Endodermal cell (in vitro differentiated cells): ENCODE data around the gene BCORL1. TPM values are rescaled to one million over a fixed set of nuclear protein-coding genes. Genes with fewer than 3 reads are reported as not detected.

Source experiments
- DNase-seq: peaks from one replicate; pipeline ENCODE4 v3.0.0-alpha.2; 2017
- H3K27ac ChIP-seq: 2 replicates; pipeline ENCODE4 v1.5.1; 2013; ENCODE audit warnings: mild to moderate bottlenecking, low read depth, low read length, moderate library complexity
- H3K27me3 ChIP-seq: 2 replicates; pipeline ENCODE4 v1.6.1; 2013; ENCODE audit warnings: mild to moderate bottlenecking, low read length, moderate library complexity; ENCODE audit not compliant: insufficient read depth, control insufficient read depth, poor library complexity, severe bottlenecking
- H3K36me3 ChIP-seq: 2 replicates; pipeline ENCODE4 v1.7.0; 2013; ENCODE audit warnings: mild to moderate bottlenecking, low read length, moderate library complexity; ENCODE audit not compliant: control insufficient read depth, insufficient read depth
- H3K4me1 ChIP-seq: one replicate; pipeline ENCODE4 v1.7.0; 2013; ENCODE audit warnings: low read length; ENCODE audit not compliant: control insufficient read depth, insufficient read depth
- H3K4me3 ChIP-seq: 2 replicates; pipeline ENCODE4 v1.5.1; 2013; ENCODE audit warnings: mild to moderate bottlenecking, low read length, moderate library complexity
- H3K9ac ChIP-seq: 2 replicates; pipeline ENCODE4 v1.6.1; 2013; ENCODE audit warnings: mild to moderate bottlenecking, low read length, moderate library complexity; ENCODE audit not compliant: poor library complexity, severe bottlenecking; ENCODE audit errors: extremely low read depth
- H3K9me3 ChIP-seq: 2 replicates; pipeline ENCODE4 v1.6.1; 2013; ENCODE audit warnings: mild to moderate bottlenecking, low read length, moderate library complexity; ENCODE audit not compliant: control insufficient read depth
- H3K27ac Mint-ChIP-seq: 2 replicates; pipeline ENCODE4 v1.8.0; 2020; ENCODE audit warnings: mixed read lengths
- H3K27me3 Mint-ChIP-seq: 2 replicates; pipeline ENCODE4 v1.8.0; 2021; ENCODE audit warnings: mild to moderate bottlenecking, mixed read lengths; ENCODE audit not compliant: insufficient read depth
- H3K36me3 Mint-ChIP-seq: 2 replicates; pipeline ENCODE4 v1.8.0; 2020; ENCODE audit warnings: low read depth, mixed read lengths
- H3K4me1 Mint-ChIP-seq: 2 replicates; pipeline ENCODE4 v1.8.0; 2020; ENCODE audit warnings: mixed read lengths
- H3K4me3 Mint-ChIP-seq: 2 replicates; pipeline ENCODE4 v1.8.0; 2020; ENCODE audit warnings: mild to moderate bottlenecking, moderate library complexity, mixed read lengths
- H3K9me3 Mint-ChIP-seq: 2 replicates; pipeline ENCODE4 v1.8.0; 2020; ENCODE audit warnings: mild to moderate bottlenecking, mixed read lengths
- WGBS, 2 experiments: methylation state at CpG; one replicate each; pipeline versions ENCODE4 v1.1.5 to v1.1.7; 2013; ENCODE audit warnings: missing lambda C conversion rate in 2 of 2, mixed read lengths in 1 of 2; ENCODE audit not compliant: insufficient coverage in 1 of 2, insufficient read length in 1 of 2; 5-methylcytosine and 5-hydroxymethylcytosine counted together
- total RNA-seq, 2 donors: library from RNA; stranded (reverse); fragmentation: NEBNext Ultra II Directional in 1 of 2; extraction: Animal tissue kit (Norgen Biotek cat#: 25700) in 1 of 2; gene quantifications; 2 replicates in 1 of 2; 3 replicates in 1 of 2; pipeline ENCODE4 v1.2.1, GENCODE V29; 2021
- TF ChIP-seq, protein P1 (sequence below): fragments of 200-600 bp; sonication (generic); conservative IDR thresholded peaks from 2 replicates; pipeline ENCODE4 v1.5.0; 2021; ENCODE audit warnings: antibody characterized with exemption, mild to moderate bottlenecking

The BCORL1 gene
- total RNA-seq, 2 donors from 2014 or later: 24.5 to 29.9 TPM

DNA sequence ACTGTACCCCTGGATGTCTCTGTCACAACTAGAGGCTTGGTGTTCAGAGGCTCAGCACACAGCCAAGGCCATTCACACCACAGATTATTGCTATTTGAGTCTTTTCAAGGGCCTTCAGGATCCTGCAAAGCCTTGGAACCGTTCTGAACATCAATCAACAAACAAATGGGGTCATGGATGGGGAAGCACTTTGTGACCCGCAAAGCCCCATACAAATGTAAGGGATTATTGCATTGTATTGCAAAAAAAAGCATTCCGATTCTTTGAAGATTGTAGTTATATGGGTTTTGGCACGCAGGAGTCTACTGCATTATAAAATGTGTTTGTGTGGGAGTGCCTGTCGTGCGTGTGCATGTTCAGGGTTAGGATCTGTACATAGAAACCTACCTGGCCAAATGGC, 17.3 kb upstream of the BCORL1 start:
- Histone ChIP-seq H3K4me3 (no peak overlapping the region), H3K4me1 (no peaks in the 10 kb centered on the region)

DNA sequence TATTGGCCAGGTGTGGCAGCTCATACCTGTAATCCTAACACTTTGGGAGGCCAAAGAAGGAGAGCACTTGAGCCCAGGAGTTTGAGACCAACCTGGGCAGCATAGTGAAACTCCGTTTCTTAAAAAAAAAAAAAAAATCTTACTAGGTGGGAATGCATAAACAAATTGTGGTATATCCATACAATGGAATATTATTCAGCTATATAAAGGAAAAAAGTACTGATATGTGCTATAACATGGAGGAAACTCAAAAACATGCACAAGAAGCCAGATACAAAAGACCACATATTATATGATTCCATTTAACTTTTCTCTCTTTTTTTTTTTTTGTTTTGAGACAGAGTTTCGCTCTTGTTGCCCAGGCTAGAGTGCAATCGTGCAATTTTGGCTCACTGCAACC, 13.5 kb upstream of the BCORL1 start:
- no peaks in the 10 kb centered on the region for H3K27me3 ChIP-seq
- Mint-ChIP-seq H3K27ac (no peak overlapping the region), H3K4me3 (no peak overlapping the region), H3K27me3 (peaks cover 47% of the 10 kb centered on the region), H3K36me3 (no peaks in the 10 kb centered on the region), H3K9me3 (peaks cover 45% of the 10 kb centered on the region), H3K4me1 (no peaks in the 10 kb centered on the region)
- no peaks in the 10 kb centered on the region for H3K9me3 ChIP-seq
- H3K36me3 ChIP-seq: no peaks in the 10 kb centered on the region
- H3K27ac ChIP-seq: no peak overlapping the region
- WGBS, 2 experiments: 100% methylated on average over 2 of the region's 3 CpGs; no CpG with 5 or more reads in 1 of the 2 experiments
- no peak overlapping the region for H3K9ac ChIP-seq
- DNase-seq: no peak
- H3K4me1 ChIP-seq: no peaks in the 10 kb centered on the region
- H3K4me3 ChIP-seq: no peak overlapping the region
- TF ChIP-seq, protein P1, sequence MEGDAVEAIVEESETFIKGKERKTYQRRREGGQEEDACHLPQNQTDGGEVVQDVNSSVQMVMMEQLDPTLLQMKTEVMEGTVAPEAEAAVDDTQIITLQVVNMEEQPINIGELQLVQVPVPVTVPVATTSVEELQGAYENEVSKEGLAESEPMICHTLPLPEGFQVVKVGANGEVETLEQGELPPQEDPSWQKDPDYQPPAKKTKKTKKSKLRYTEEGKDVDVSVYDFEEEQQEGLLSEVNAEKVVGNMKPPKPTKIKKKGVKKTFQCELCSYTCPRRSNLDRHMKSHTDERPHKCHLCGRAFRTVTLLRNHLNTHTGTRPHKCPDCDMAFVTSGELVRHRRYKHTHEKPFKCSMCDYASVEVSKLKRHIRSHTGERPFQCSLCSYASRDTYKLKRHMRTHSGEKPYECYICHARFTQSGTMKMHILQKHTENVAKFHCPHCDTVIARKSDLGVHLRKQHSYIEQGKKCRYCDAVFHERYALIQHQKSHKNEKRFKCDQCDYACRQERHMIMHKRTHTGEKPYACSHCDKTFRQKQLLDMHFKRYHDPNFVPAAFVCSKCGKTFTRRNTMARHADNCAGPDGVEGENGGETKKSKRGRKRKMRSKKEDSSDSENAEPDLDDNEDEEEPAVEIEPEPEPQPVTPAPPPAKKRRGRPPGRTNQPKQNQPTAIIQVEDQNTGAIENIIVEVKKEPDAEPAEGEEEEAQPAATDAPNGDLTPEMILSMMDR: no peak

More for the DNA sequence above, 17.3 kb upstream of the BCORL1 start:
- TF ChIP-seq, protein P1: no peak
- WGBS, 2 experiments: 85% methylated on average over 6 of the region's 6 CpGs; no CpG with 5 or more reads in 1 of the 2 experiments
- peaks cover 40% of the 10 kb centered on the region for H3K9me3 Mint-ChIP-seq
- no peak overlapping the region for H3K27ac Mint-ChIP-seq
- no peaks in the 10 kb centered on the region for H3K9me3 ChIP-seq
- no peak overlapping the region for H3K4me3 Mint-ChIP-seq
- peaks cover 47% of the 10 kb centered on the region for H3K27me3 Mint-ChIP-seq
- H3K36me3 Mint-ChIP-seq: no peaks in the 10 kb centered on the region
- no peaks in the 10 kb centered on the region for H3K36me3 ChIP-seq
- no peak overlapping the region for H3K9ac ChIP-seq
- no peaks in the 10 kb centered on the region for H3K4me1 Mint-ChIP-seq
- H3K27me3 ChIP-seq: peaks cover 6% of the 10 kb centered on the region
- H3K27ac ChIP-seq: no peak overlapping the region
- no peak for DNase-seq

DNA sequence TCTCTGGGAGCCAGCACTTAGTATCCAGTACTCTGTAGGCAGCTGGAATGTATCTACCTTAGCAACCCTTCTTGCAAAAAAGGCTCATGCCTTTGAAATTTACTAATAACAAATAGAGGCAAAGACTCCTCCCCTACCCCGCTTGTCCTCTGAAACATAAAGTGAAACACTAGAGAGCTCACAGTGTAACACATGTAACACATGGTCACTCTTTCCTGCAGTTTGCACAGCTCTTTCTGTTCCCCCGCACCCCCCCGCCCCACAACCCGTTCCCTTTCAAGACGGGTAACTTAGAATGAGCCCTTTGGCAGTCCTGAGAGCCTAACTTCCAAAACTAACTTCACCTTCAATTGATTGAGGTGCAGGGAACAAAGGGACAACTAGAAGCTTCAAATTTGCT, 6.0 kb upstream of the BCORL1 start:
- Mint-ChIP-seq H3K36me3 (no peaks in the 10 kb centered on the region), H3K9me3 (peaks cover 45% of the 10 kb centered on the region), H3K4me1 (no peaks in the 10 kb centered on the region), H3K4me3 (no peak overlapping the region), H3K27me3 (peaks cover 66% of the 10 kb centered on the region), H3K27ac (no peak overlapping the region)
- TF ChIP-seq, protein P1: no peak
- Histone ChIP-seq H3K27ac (no peak overlapping the region), H3K4me3 (no peak overlapping the region), H3K27me3 (peaks cover 17% of the 10 kb centered on the region), H3K9me3 (no peaks in the 10 kb centered on the region), H3K9ac (no peak overlapping the region), H3K4me1 (no peaks in the 10 kb centered on the region), H3K36me3 (no peaks in the 10 kb centered on the region)
- no peak for DNase-seq
- 89% methylated on average over 5 of the region's 5 CpGs; no CpG with 5 or more reads in 1 of the 2 experiments for WGBS, 2 experiments
